ENCODE measurements around the gene HTN3.

GRCh38 chr4:70080205-70080604 lies 51.9 kb downstream of the HTN3 start:
- TF ChIP-seq, protein P1, sequence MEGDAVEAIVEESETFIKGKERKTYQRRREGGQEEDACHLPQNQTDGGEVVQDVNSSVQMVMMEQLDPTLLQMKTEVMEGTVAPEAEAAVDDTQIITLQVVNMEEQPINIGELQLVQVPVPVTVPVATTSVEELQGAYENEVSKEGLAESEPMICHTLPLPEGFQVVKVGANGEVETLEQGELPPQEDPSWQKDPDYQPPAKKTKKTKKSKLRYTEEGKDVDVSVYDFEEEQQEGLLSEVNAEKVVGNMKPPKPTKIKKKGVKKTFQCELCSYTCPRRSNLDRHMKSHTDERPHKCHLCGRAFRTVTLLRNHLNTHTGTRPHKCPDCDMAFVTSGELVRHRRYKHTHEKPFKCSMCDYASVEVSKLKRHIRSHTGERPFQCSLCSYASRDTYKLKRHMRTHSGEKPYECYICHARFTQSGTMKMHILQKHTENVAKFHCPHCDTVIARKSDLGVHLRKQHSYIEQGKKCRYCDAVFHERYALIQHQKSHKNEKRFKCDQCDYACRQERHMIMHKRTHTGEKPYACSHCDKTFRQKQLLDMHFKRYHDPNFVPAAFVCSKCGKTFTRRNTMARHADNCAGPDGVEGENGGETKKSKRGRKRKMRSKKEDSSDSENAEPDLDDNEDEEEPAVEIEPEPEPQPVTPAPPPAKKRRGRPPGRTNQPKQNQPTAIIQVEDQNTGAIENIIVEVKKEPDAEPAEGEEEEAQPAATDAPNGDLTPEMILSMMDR (IDR thresholded peaks at IDR 0.05): no peak
- no peak for TF ChIP-seq POLR2A (IDR thresholded peaks at IDR 0.05)

Measured in heart left ventricle (tissue), 13 donors.